Fibroblast of skin of abdomen (primary cell): ENCODE data around the gene ETAA1. TPM values are rescaled to one million over a fixed set of nuclear protein-coding genes. Genes with fewer than 3 reads are reported as not detected.

ENCODE experiments used
- DNase-seq: peaks from one replicate; pipeline ENCODE4 v3.0.0-alpha.2; 2013
- polyA plus RNA-seq, 2 experiments: library from polyadenylated mRNA; unstranded; fragments of 120-200 nt; gene quantifications; one replicate each; pipeline ENCODE4 v1.2.1, GENCODE V29; 2013; ENCODE audit not compliant: insufficient read length in 2 of 2

Gene ETAA1
- 11.1 TPM for polyA plus RNA-seq (2013, experiment 1 of 2; ENCODE audit: insufficient read length)
- 11.5 TPM for polyA plus RNA-seq (2013, experiment 2 of 2; ENCODE audit: insufficient read length)

- DNase-seq, result peak; percentile 92
Measured at GRCh38 chr2:67397143-67397986, at the start of gene ETAA1. ETAA1 (plus strand) TSS chr2:67397333; CDS start chr2:67397449, 116 bp downstream.

- DNase-seq, result no peak
Measured at GRCh38 chr2:67366832-67367412, 30.2 kb upstream of the ETAA1 start.

DNA sequence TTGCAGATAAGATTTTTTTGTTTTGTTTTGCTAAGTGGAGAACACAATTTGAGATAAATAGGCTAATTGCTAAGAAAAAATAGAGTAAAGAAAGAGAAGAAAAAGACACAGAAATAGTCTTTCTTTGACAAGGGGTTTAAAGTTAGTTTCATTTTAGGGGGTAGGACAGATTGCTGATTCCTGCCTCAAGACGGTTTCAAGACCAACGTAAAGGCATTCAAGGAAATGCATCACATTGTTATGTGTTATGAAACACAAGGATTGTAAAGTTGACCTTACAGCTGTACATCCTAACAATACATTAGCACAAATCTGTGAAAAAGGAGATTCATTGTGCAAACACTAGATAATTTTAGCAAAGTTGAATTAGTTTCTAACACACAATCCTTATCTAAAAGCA lies 22.7 kb upstream of the ETAA1 start:
- no peak for DNase-seq

DNA sequence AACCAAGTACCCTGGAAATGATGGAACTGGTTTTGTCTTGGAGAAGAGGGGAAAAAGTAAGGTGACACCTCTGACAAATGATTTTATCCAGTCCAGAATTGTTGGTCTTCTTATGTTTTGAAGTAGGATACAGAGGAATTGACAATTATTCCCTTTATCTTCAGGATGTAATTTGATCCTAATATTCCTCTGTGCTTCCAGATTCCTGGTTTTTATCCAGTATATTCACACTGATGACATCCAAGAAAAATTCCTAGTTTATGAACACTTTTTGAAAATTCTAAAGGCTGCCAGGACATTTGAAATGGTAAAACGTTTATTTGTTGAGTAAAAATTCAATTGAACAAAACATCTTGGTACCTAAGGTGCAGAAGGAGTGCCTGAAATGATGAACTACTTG lies 22.2 kb upstream of the ETAA1 start:
- DNase-seq, result no peak

GRCh38 chr2:67378555-67378954 lies 18.6 kb upstream of the ETAA1 start:
- DNase-seq, result no peak

DNA sequence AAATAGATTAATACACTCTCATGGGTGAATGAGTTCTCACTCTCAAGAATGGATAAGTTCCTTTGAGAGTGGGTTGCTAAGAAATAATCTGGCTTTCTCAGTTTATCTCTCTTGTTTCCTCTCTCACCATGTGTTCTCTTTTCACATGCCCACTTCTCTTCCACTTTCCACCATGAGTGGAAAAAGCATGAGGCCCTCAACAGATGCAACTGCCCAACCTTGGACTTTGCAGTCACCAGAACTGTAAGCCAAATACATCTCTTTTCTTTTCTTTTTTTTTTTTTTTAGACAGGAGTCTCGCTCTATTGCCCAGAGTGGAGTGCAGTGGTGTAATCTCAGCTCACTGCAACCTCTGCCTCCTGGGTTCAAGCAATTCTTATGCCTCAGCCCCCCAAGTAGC lies 18.1 kb upstream of the ETAA1 start:
- DNase-seq, result no peak

DNA sequence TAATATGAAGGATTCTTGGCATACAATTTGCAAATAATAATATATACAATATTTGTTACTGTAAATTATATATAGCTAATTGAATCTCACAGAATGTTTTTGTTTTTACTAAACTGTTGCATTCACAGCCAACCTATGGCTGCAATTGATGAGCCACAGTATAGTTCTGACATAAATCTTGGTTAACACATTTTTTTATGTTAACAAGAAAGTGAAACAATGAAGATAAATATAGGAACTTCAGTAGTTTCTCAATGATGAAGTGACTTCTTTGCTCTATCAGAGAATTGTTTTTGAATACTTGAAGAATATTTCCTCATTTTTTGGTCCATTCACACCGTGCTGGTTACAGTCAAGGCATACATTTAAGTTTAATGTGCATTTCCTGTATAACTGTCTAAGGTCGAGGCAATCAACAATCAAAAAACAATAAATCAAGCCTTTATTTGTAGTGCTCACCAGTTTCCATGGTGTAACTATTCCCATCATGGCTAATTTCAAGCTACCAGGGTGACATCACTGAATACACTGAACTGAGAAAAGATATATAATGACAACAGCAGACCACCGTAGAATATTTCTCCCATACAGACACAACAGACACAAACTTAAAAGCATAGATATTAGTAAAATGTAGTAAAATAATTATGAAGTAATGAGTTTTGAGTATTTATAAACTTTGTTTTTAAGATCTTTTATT lies 12.9 kb upstream of the ETAA1 start:
- DNase-seq, result no peak

DNA sequence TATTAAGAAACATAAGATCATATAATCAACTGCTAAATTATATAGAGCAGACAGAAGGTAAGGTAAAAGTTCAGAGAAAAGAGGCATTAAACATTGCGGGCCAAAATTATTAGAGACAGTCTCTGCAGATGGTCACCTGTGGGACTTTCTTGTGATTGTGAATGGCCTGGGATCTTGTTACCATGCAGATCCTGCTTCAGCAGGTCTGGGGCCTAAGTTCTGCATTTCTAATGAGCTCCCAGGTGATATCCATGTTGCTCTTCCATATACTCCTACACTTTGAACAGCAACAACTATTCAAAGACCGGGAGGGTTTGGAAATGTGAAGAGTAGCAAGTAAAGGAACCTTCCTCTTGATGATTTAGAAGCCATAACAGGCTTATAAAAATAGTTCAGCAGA lies 8.5 kb upstream of the ETAA1 start:
- no peak for DNase-seq

GRCh38 chr2:67389286-67389685 lies 7.8 kb upstream of the ETAA1 start:
- peak; percentile 73 for DNase-seq

DNA sequence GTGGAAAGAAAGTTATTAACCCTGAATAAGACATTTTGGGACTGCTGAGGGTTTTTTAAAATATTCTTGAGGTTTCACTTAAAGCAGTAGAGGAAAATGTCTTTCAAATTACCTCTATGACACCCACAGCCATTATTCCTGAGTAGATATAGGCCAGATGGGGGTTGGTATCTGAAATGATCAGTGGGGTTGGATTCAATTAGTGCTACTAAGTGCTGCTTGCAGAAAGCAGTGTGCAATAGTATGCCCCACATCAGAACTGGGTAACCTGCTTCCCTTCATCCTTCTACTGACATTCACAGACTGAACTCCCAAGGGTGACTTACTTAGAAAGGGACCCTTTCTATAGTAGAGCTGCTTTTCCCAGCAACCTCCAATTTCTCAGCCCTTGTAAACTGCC lies 7.3 kb upstream of the ETAA1 start:
- peak; percentile 22 for DNase-seq

DNA sequence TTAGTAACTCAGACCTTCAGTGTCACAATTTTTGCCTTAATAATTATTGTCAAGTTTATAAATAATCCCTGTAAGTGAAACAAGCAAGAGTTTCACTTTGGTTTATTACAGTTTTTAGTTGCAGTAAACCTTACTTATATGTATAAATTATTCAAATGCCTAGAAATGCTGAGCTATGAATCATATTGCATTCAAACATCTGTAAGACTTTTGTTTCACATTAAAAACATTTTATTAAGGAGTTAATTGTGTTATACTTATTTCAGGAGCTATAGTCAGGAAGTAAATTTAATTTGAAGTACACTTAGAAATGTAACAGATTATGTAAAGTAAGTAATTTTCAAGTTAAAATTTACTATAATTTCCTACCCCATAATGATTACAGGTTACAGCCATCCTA lies 3.9 kb upstream of the ETAA1 start:
- DNase-seq, result peak; percentile 26

DNA sequence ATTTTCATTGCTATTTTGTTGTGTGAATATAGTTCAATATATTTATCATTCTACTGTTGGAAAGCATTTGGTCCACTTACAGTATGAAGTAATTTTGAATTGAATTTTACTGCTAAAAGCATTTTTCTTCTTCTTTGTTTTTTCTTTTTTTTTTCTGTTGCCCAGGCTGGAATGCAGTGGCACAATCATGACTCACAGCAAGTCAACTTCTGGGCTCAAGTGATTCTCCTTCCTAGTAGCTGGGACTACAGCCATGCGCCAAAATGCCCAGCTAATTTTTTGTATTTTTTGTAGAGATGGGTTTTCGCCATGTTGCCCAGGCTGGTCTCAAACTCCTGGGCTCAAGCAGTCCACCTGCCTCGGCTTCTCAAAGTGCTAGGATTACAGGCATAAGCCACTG lies 2.4 kb upstream of the ETAA1 start:
- DNase-seq, result peak; percentile 28

- DNase-seq, result no peak
Measured at GRCh38 chr2:67399144-67399543, 2.0 kb downstream of the ETAA1 start.

DNA sequence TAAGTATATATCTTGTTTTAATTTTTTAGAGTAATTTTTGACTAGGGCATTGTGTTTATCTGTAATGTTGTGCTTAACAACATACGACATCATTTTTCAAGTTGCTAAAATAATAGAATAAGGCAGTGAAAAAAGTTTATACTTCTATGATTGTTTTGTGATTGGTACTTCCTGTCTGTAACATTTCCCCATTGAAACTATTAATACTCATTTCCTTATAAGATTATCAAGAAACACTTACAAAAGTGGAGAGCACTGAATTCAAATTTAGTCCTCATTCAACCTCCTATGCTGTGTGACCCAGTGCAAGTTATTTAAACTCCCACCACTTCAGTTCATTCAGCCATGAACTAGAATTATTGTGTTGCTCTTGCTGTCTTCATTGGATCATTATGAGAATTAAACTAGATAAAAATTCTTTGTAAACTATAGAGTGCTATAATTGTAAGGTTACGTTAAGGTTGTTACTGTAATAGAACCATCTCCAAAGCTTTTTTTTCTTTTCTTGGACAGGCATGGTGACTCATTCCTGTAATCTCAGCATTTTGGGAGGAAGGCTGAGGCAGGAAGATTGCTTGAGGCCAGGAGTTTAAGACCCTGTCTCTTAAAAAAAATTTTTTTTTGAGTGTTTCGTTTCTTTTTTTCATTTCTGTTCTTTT lies 2.8 kb downstream of the ETAA1 start:
- DNase-seq, result peak; percentile 27

GRCh38 chr2:67400560-67401485 lies 3.7 kb downstream of the ETAA1 start:
- peak; percentile 23 for DNase-seq

DNA sequence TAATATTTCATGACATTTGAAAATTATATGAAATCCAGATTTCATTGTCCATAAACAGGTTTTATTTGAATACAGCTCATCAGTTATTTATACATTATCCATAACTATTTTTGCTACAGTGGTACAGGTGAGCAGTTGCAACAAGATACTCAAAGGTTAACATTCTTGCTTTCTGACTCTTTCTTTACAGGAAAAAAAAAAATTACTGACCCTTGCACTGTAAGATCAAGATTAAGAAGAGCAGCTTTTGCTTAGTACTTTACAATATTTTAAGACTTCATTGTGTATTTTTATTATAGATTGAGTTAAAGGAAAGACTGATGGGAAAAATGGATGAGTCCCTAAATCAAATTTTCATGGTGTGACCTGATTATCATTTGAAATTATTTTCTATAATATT lies 11.2 kb downstream of the ETAA1 start:
- DNase-seq, result no peak

GRCh38 chr2:67412424-67412823 lies 15.3 kb downstream of the ETAA1 start:
- DNase-seq, result peak; percentile 35

- no peak for DNase-seq
Measured at GRCh38 chr2:67414867-67415266, 17.7 kb downstream of the ETAA1 start.

DNA sequence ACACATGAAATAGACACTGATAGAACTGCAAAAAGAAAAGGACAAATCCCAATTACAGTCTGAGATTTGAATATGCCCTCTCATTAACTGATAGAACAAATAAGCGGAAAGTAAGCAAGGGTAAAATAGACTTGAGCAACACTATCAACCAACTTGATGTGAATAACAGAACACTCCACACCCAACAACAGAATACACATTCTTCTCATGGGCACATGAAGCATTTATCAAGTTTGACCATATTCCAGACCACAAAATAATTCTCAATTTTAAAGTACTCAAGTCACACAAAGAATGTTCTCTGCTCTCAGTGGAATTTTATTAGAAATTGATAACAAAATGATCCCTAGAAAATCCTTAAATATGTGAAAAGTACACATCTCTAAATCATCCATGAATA lies 19.0 kb downstream of the ETAA1 start:
- DNase-seq, result no peak

- no peak for DNase-seq
Measured at GRCh38 chr2:67423489-67423888, 26.4 kb downstream of the ETAA1 start.

- no peak for DNase-seq
Measured at GRCh38 chr2:67436221-67436620, 39.1 kb downstream of the ETAA1 start.

DNA sequence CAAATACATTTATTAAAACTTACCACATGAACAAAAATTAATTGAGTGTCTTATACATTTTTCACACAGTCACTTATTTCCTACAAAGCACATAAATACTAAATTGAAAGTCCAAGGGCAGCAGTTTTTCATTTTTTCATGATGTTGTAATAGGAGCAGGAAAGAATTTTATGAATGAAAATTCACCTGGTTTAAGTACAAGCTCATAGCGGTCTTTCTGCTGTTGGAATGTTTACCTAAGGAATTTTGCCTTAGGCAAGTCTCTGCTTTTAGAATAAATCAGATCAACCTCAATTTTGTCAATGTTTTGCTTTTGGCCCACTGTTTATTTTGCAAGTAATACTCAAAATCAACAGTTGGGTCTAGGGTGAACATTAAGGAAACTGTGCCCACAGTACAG lies 40.0 kb downstream of the ETAA1 start:
- no peak for DNase-seq
